ENCODE results near the gene CDKN2A.

The CDKN2A gene

DNA sequence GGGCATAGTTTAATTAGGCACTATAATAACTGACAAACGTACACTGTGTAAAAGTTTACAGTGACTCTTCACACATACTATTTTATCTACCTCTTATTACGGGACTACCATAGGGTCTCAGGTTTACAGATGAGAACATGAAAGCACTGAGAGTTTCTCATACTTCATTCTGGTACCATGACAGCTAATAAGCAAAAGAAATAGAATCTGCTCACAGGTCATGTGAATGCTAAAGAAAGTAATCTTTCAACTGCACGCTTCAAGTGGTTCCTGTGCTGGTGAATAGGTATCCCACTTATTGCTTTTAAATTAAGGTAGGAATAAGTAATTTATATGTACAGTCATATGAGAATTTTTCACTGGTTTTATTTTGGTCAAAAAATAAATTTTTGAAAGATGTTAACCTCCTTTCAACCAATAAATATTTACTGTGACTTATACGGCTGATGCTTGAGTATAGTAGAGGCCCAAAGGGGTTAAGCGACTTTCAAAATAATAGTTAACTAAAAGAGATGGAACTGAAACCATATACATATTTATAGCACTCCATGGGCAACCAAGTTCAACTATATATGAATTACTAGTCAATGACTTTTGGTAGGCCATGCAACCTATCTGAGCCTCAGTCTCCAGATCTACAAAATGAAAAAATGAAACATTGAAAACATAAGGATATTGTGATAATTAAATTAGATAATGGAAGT, 8.1 kb downstream of the CDKN2A start:
- no peaks in the 10 kb centered on the region for H3K27me3 ChIP-seq (ENCODE audit: insufficient read depth, poor library complexity, severe bottlenecking)
- TF ChIP-seq, protein P1, sequence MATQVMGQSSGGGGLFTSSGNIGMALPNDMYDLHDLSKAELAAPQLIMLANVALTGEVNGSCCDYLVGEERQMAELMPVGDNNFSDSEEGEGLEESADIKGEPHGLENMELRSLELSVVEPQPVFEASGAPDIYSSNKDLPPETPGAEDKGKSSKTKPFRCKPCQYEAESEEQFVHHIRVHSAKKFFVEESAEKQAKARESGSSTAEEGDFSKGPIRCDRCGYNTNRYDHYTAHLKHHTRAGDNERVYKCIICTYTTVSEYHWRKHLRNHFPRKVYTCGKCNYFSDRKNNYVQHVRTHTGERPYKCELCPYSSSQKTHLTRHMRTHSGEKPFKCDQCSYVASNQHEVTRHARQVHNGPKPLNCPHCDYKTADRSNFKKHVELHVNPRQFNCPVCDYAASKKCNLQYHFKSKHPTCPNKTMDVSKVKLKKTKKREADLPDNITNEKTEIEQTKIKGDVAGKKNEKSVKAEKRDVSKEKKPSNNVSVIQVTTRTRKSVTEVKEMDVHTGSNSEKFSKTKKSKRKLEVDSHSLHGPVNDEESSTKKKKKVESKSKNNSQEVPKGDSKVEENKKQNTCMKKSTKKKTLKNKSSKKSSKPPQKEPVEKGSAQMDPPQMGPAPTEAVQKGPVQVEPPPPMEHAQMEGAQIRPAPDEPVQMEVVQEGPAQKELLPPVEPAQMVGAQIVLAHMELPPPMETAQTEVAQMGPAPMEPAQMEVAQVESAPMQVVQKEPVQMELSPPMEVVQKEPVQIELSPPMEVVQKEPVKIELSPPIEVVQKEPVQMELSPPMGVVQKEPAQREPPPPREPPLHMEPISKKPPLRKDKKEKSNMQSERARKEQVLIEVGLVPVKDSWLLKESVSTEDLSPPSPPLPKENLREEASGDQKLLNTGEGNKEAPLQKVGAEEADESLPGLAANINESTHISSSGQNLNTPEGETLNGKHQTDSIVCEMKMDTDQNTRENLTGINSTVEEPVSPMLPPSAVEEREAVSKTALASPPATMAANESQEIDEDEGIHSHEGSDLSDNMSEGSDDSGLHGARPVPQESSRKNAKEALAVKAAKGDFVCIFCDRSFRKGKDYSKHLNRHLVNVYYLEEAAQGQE (IDR thresholded peaks at IDR 0.05; ENCODE audit: insufficient replicate concordance, low read depth) = no peak
- no peak for TF ChIP-seq SPI1 (IDR thresholded peaks at IDR 0.05; ENCODE audit: borderline replicate concordance, low read depth)
- TF ChIP-seq, protein P2, sequence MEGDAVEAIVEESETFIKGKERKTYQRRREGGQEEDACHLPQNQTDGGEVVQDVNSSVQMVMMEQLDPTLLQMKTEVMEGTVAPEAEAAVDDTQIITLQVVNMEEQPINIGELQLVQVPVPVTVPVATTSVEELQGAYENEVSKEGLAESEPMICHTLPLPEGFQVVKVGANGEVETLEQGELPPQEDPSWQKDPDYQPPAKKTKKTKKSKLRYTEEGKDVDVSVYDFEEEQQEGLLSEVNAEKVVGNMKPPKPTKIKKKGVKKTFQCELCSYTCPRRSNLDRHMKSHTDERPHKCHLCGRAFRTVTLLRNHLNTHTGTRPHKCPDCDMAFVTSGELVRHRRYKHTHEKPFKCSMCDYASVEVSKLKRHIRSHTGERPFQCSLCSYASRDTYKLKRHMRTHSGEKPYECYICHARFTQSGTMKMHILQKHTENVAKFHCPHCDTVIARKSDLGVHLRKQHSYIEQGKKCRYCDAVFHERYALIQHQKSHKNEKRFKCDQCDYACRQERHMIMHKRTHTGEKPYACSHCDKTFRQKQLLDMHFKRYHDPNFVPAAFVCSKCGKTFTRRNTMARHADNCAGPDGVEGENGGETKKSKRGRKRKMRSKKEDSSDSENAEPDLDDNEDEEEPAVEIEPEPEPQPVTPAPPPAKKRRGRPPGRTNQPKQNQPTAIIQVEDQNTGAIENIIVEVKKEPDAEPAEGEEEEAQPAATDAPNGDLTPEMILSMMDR (IDR thresholded peaks at IDR 0.05; ENCODE audit: insufficient read depth, low read length) = no peak
- TF ChIP-seq POLR2AphosphoS5 (IDR thresholded peaks at IDR 0.05; ENCODE audit: low read depth) = no peak
- no peak for TF ChIP-seq GABPA (IDR thresholded peaks at IDR 0.05; ENCODE audit: low read depth)

DNA sequence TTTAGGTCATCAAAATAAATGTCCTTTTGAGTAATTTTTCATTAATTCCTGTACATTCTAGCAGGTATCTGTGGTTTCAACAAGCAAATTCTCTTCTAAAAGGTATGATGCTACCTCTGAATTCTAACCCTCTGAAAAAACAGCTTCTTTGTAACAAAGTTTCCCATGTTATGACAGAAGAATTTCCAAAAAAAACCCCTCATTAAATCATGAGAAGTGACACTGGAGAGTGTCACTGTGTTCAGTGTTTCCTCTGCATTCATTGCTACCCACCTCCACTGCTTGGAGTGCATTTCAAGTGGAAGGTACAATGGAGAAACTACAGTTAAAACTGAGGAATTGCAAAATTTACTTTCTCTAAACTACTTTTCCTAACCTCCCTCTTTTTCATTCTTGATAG, 10.1 kb downstream of the CDKN2A start:
- Histone ChIP-seq H3K27ac (replicated peaks) (peak overlapping the region; percentile 90), H3K27me3 (ENCODE audit: insufficient read depth, poor library complexity, severe bottlenecking) (no peaks in the 10 kb centered on the region), H3K4me3 (replicated peaks; ENCODE audit: insufficient read depth, low read length) (no peak overlapping the region)
- TF ChIP-seq, protein P2 (IDR thresholded peaks at IDR 0.05; ENCODE audit: insufficient read depth, low read length) = no peak
- TF ChIP-seq GABPA (IDR thresholded peaks at IDR 0.05; ENCODE audit: low read depth) (no peak), SPI1 (IDR thresholded peaks at IDR 0.05; ENCODE audit: borderline replicate concordance, low read depth) (no peak), POLR2AphosphoS5 (IDR thresholded peaks at IDR 0.05; ENCODE audit: low read depth) (no peak)
- TF ChIP-seq, protein P1 (IDR thresholded peaks at IDR 0.05; ENCODE audit: insufficient replicate concordance, low read depth) = no peak
- DNase-seq (ENCODE audit: low read depth in 1 of 2, low spot score in 1 of 2) = no peak

More for the DNA sequence above, 8.1 kb downstream of the CDKN2A start:
- H3K27ac ChIP-seq (replicated peaks) = no peak overlapping the region; the same call in 1 of the 2 replicates
- no peak overlapping the region for H3K4me3 ChIP-seq (replicated peaks; ENCODE audit: insufficient read depth, low read length)
- no peak for DNase-seq (ENCODE audit: low read depth in 1 of 2, low spot score in 1 of 2)

DNA sequence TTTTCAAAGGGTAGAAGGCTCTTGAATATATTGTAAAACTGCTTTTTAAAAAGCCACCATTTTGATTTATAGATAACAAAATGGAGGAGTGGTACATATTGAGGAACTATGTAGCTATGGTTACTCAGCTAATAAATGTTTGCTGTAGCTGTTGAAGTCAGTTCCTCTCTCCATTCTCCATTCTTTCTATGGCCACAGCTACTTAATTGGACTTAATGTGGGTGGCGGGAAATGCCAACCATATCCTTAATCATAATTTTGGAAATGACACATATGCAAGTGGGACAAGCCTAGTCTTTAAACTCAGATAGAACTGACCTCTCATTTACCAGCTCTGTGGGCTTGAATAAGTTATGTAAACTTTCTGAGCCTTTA, 10.6 kb downstream of the CDKN2A start:
- no peaks in the 10 kb centered on the region for H3K27me3 ChIP-seq (ENCODE audit: insufficient read depth, poor library complexity, severe bottlenecking)
- TF ChIP-seq SPI1 (IDR thresholded peaks at IDR 0.05; ENCODE audit: borderline replicate concordance, low read depth) = peak; percentile 56
- TF ChIP-seq, protein P1 (IDR thresholded peaks at IDR 0.05; ENCODE audit: insufficient replicate concordance, low read depth) = no peak

More for the DNA sequence above, 10.6 kb downstream of the CDKN2A start:
- Histone ChIP-seq H3K27ac (replicated peaks) (peak overlapping the region; percentile 90), H3K4me3 (replicated peaks; ENCODE audit: insufficient read depth, low read length) (no peak overlapping the region)
- DNase-seq (ENCODE audit: low read depth in 1 of 2, low spot score in 1 of 2) = no peak
